H9 (cell line): ENCODE results near the gene TM9SF4. TPM values are rescaled to one million over a fixed set of nuclear protein-coding genes. Genes with fewer than 3 reads are reported as not detected.
A peak's percentile ranks its signal among the peaks of the same experiment; 100 is the strongest.

Experiments used
- DNase-seq: peaks from one replicate; pipeline ENCODE4 v3.0.0-alpha.2; 2017
- H2AFZ ChIP-seq: one replicate; pipeline ENCODE4 v1.6.1; 2013; ENCODE audit warnings: mild to moderate bottlenecking, low read length, control low read depth, moderate library complexity
- H2AK5ac ChIP-seq: 2 replicates; pipeline ENCODE4 v1.6.1; 2013; ENCODE audit warnings: low read length, control low read depth, mixed read lengths; ENCODE audit not compliant: insufficient read length
- H2BK120ac ChIP-seq: one replicate; pipeline ENCODE4 v1.6.1; 2013; ENCODE audit warnings: low read depth, mild to moderate bottlenecking, low read length, control low read depth, inconsistent platforms; ENCODE audit not compliant: poor library complexity, severe bottlenecking
- H2BK12ac ChIP-seq: 2 replicates; pipeline ENCODE4 v1.6.1; 2013; ENCODE audit warnings: low read length, control low read depth, mixed read lengths, low read depth; ENCODE audit not compliant: insufficient read length
- H2BK15ac ChIP-seq: 2 replicates; pipeline ENCODE4 v1.6.1; 2013; ENCODE audit warnings: low read depth, low read length, control low read depth
- H2BK20ac ChIP-seq: one replicate; pipeline ENCODE4 v1.6.1; 2013; ENCODE audit warnings: low read depth, mild to moderate bottlenecking, low read length, control low read depth, inconsistent platforms; ENCODE audit not compliant: poor library complexity, severe bottlenecking
- H2BK5ac ChIP-seq: 2 replicates; pipeline ENCODE4 v1.6.1; 2013; ENCODE audit warnings: low read length, control low read depth, mixed read lengths; ENCODE audit not compliant: insufficient read length
- H3K14ac ChIP-seq: 2 replicates; pipeline ENCODE4 v1.6.1; 2013; ENCODE audit warnings: low read length, control low read depth; ENCODE audit not compliant: insufficient read depth
- H3K18ac ChIP-seq: 2 replicates; pipeline ENCODE4 v1.6.1; 2013; ENCODE audit warnings: low read depth, mild to moderate bottlenecking, mixed read lengths, low read length, control low read depth; ENCODE audit not compliant: insufficient read length
- H3K23ac ChIP-seq: 2 replicates; pipeline ENCODE4 v1.6.1; 2013; ENCODE audit warnings: low read length, control low read depth, mixed read lengths, low read depth; ENCODE audit not compliant: insufficient read length
- H3K23me2 ChIP-seq: 2 replicates; pipeline ENCODE4 v1.6.1; 2013; ENCODE audit warnings: low read depth, mild to moderate bottlenecking, mixed read lengths, low read length, control low read depth; ENCODE audit not compliant: insufficient read length, poor library complexity, severe bottlenecking
- H3K27ac ChIP-seq: 2 replicates; pipeline ENCODE4 v1.5.1; 2013; ENCODE audit warnings: low read length, control low read depth, mixed read lengths, low read depth; ENCODE audit not compliant: insufficient read length
- H3K27me3 ChIP-seq: 2 replicates; pipeline ENCODE4 v1.6.1; 2013; ENCODE audit warnings: low read length, control low read depth, inconsistent platforms; ENCODE audit not compliant: insufficient read depth
- H3K4ac ChIP-seq: 2 replicates; pipeline ENCODE4 v1.6.1; 2013; ENCODE audit warnings: low read depth, mild to moderate bottlenecking, control low read depth, inconsistent platforms, low read length, moderate library complexity
- H3K4me1 ChIP-seq: 2 replicates; pipeline ENCODE4 v1.6.1; 2013; ENCODE audit warnings: low read length, control low read depth, inconsistent platforms; ENCODE audit not compliant: insufficient read depth
- H3K4me2 ChIP-seq: 2 replicates; pipeline ENCODE4 v1.6.1; 2013; ENCODE audit warnings: low read length, control low read depth, mixed read lengths; ENCODE audit not compliant: insufficient read length, insufficient read depth
- H3K56ac ChIP-seq: 2 replicates; pipeline ENCODE4 v1.6.1; 2013; ENCODE audit warnings: low read depth, mild to moderate bottlenecking, mixed read lengths, low read length, control low read depth; ENCODE audit not compliant: insufficient read length
- H3K79me1 ChIP-seq: 2 replicates; pipeline ENCODE4 v1.6.1; 2013; ENCODE audit warnings: low read depth, mild to moderate bottlenecking, moderate library complexity, low read length, control low read depth, inconsistent platforms; ENCODE audit not compliant: insufficient read depth, poor library complexity, severe bottlenecking
- H3K79me2 ChIP-seq: 2 replicates; pipeline ENCODE4 v1.6.1; 2013; ENCODE audit warnings: low read length, control low read depth, inconsistent platforms; ENCODE audit not compliant: insufficient read depth
- H3K9ac ChIP-seq: 2 replicates; pipeline ENCODE4 v1.6.1; 2013; ENCODE audit warnings: low read length, control low read depth, mixed read lengths; ENCODE audit not compliant: insufficient read length; ENCODE audit errors: extremely low read depth
- H3K9me3 ChIP-seq: one replicate; pipeline ENCODE4 v1.6.1; 2013; ENCODE audit warnings: low read depth, low read length, inconsistent platforms; ENCODE audit not compliant: control insufficient read depth
- H3T11ph ChIP-seq: one replicate; pipeline ENCODE4 v1.6.1; 2013; ENCODE audit warnings: mild to moderate bottlenecking, low read length, control low read depth, inconsistent platforms
- H4K20me1 ChIP-seq: one replicate; pipeline ENCODE4 v1.6.1; 2013; ENCODE audit not compliant: control insufficient read depth, insufficient read length, insufficient read depth
- H4K5ac ChIP-seq: 2 replicates; pipeline ENCODE4 v1.6.1; 2013; ENCODE audit warnings: low read depth, mild to moderate bottlenecking, mixed read lengths, low read length, control low read depth; ENCODE audit not compliant: insufficient read length
- H4K8ac ChIP-seq: replicated peaks from 2 replicates; pipeline ENCODE4 v1.6.1; 2013; ENCODE audit warnings: low read length, control low read depth, mixed read lengths, low read depth; ENCODE audit not compliant: insufficient read length
- H4K91ac ChIP-seq: 2 replicates; pipeline ENCODE4 v1.6.1; 2013; ENCODE audit warnings: low read depth, mild to moderate bottlenecking, moderate library complexity, mixed read lengths, low read length, control low read depth; ENCODE audit not compliant: insufficient read length
- H3K27ac Mint-ChIP-seq, 3 experiments: 2 replicates in 2 of 3; 3 replicates in 1 of 3; pipeline ENCODE4 v1.8.0; 2020 to 2021; ENCODE audit warnings: mixed read lengths in 3 of 3, mild to moderate bottlenecking in 1 of 3, moderate library complexity in 1 of 3
- H3K27me3 Mint-ChIP-seq: 2 replicates; pipeline ENCODE4 v1.8.0; 2021; ENCODE audit warnings: low read depth, mild to moderate bottlenecking, moderate library complexity, mixed read lengths
- H3K36me3 Mint-ChIP-seq, 3 experiments: 2 replicates in 2 of 3; 3 replicates in 1 of 3; pipeline ENCODE4 v1.8.0; 2020 to 2021; ENCODE audit warnings: low read depth in 3 of 3, mixed read lengths in 3 of 3; ENCODE audit not compliant: insufficient read depth in 1 of 3
- H3K4me1 Mint-ChIP-seq, 2 experiments: 2 replicates each; pipeline ENCODE4 v1.8.0; 2020; ENCODE audit warnings: mixed read lengths in 2 of 2
- H3K4me3 Mint-ChIP-seq, 2 experiments: 2 replicates in 1 of 2; 3 replicates in 1 of 2; pipeline ENCODE4 v1.8.0; 2020 to 2021; ENCODE audit warnings: mild to moderate bottlenecking in 2 of 2, mixed read lengths in 2 of 2, moderate library complexity in 1 of 2
- H3K9me3 Mint-ChIP-seq, 2 experiments: 2 replicates in 1 of 2; 3 replicates in 1 of 2; pipeline ENCODE4 v1.8.0; 2020; ENCODE audit warnings: mild to moderate bottlenecking in 2 of 2, mixed read lengths in 2 of 2, moderate library complexity in 1 of 2
- WGBS: extraction: QIAGEN DNeasy Blood & Tissue Kit; methylation state at CpG from one replicate; pipeline ENCODE4 v1.1.7; 2013; ENCODE audit warnings: missing lambda C conversion rate, low lambda C conversion rate, mixed read lengths; ENCODE audit not compliant: insufficient read length; ENCODE audit errors: extremely low coverage; 5-methylcytosine and 5-hydroxymethylcytosine counted together
- total RNA-seq: library from RNA; stranded (reverse); gene quantifications from 2 replicates; pipeline ENCODE4 v1.2.1, GENCODE V29; 2021
- TF ChIP-seq, protein P1 (sequence below): fragments of 200-600 bp; sonication (generic); conservative IDR thresholded peaks from 3 replicates; pipeline ENCODE4 v1.8.0; 2021; ENCODE audit warnings: antibody characterized with exemption, mild to moderate bottlenecking

The TM9SF4 gene
- total RNA-seq, 1 experiment from 2014 or later, result 62.3 TPM

DNA sequence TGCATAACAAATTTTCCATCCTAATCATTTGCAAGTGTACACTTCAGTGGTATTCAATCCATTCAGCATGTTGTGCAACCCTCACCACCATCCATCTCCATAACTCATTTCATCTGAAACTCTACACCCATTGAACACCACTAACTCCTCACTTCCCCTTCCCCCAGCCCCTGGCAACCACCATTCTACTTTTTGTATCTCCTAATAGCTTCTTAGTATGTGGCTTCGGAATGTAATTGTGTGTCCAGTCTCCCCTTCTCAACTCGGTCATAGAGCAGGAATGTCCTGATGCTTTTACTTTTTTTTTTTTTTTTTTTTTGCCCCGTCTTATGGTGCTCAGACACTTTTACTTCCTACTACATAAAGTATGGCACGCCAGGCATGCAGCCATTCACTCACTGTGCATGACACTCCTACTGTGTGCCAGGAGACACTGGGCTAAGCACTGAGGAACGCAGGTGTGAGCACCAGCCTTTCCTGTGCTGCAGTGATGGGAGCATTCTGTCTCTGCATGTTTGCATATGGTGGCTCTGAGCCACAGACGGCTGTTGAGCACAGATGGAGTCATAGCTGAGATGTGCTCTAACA is 42.2 kb upstream of the TM9SF4 start:
- Histone ChIP-seq H3K4me2 (no peak overlapping the region), H3K9me3 (no peaks in the 10 kb centered on the region), H3K56ac (no peak overlapping the region), H3K27ac (no peak overlapping the region), H3K79me2 (no peaks in the 10 kb centered on the region), H4K20me1 (no peaks in the 10 kb centered on the region), H2BK12ac (no peak overlapping the region), H2BK15ac (no peak overlapping the region), H3K23me2 (no peaks in the 10 kb centered on the region), H3K9ac (no peak overlapping the region), H3K14ac (no peak overlapping the region), H3K23ac (no peak overlapping the region), H2AK5ac (no peak overlapping the region), H3K79me1 (no peaks in the 10 kb centered on the region), H2BK120ac (no peak overlapping the region), H2BK5ac (no peak overlapping the region), H3K4me1 (no peaks in the 10 kb centered on the region), H3K4ac (no peak overlapping the region), H3T11ph (no peak overlapping the region), H4K8ac (no peak overlapping the region), H3K18ac (no peak overlapping the region), H2AFZ (no peak overlapping the region), H4K91ac (no peak overlapping the region), H2BK20ac (no peak overlapping the region), H4K5ac (no peak overlapping the region), H3K27me3 (no peaks in the 10 kb centered on the region)
- peak overlapping the region in 1 of 3 experiments; percentile 24; a peak in 2 of 7 replicates for H3K27ac Mint-ChIP-seq
- no peak for DNase-seq
- H3K9me3 Mint-ChIP-seq, result no peaks in the 10 kb centered on the region
- no CpG with 5 or more reads among the region's 6 CpGs for WGBS
- TF ChIP-seq, protein P1, sequence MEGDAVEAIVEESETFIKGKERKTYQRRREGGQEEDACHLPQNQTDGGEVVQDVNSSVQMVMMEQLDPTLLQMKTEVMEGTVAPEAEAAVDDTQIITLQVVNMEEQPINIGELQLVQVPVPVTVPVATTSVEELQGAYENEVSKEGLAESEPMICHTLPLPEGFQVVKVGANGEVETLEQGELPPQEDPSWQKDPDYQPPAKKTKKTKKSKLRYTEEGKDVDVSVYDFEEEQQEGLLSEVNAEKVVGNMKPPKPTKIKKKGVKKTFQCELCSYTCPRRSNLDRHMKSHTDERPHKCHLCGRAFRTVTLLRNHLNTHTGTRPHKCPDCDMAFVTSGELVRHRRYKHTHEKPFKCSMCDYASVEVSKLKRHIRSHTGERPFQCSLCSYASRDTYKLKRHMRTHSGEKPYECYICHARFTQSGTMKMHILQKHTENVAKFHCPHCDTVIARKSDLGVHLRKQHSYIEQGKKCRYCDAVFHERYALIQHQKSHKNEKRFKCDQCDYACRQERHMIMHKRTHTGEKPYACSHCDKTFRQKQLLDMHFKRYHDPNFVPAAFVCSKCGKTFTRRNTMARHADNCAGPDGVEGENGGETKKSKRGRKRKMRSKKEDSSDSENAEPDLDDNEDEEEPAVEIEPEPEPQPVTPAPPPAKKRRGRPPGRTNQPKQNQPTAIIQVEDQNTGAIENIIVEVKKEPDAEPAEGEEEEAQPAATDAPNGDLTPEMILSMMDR, result no peak
- peaks cover 10% of the 10 kb centered on the region for H3K27me3 Mint-ChIP-seq
- peaks cover 20 to 32% of the 10 kb centered on the region in 2 experiments for H3K4me1 Mint-ChIP-seq
- no peaks in the 10 kb centered on the region for H3K36me3 Mint-ChIP-seq
- H3K4me3 Mint-ChIP-seq, result no peak overlapping the region
